NCI-H82 treated with DMSO at 0.1 percent for 48 hours (cell line): ENCODE data around the gene LRTM1.

Experiments used
- DNase-seq: peaks from one replicate; lab custom pipeline; 2025; ENCODE audit not compliant: unreplicated experiment; lab: John Stamatoyannopoulos, UW

Gene LRTM1

GRCh38 chr3:54895613-54896012 is 32.2 kb downstream of the LRTM1 start:
- no peak for DNase-seq

- no peak for DNase-seq
Measured at GRCh38 chr3:54892168-54892567, 35.7 kb downstream of the LRTM1 start.

- no peak for DNase-seq
Measured at GRCh38 chr3:54891540-54891897, 36.3 kb downstream of the LRTM1 start.

GRCh38 chr3:54889731-54890130 is 38.1 kb downstream of the LRTM1 start:
- no peak for DNase-seq

- DNase-seq, result no peak
Measured at GRCh38 chr3:54888873-54889272, 39.0 kb downstream of the LRTM1 start.

- DNase-seq, result no peak
Measured at GRCh38 chr3:54888162-54888561, 39.7 kb downstream of the LRTM1 start.

GRCh38 chr3:54882129-54882833 is 45.6 kb downstream of the LRTM1 start:
- no peak for DNase-seq

- no peak for DNase-seq
Measured at GRCh38 chr3:54878145-54878544, 49.7 kb downstream of the LRTM1 start.

- no peak for DNase-seq
Measured at GRCh38 chr3:54877730-54878129, 50.1 kb downstream of the LRTM1 start.

GRCh38 chr3:54876694-54877093 is 51.2 kb downstream of the LRTM1 start:
- DNase-seq, result no peak

GRCh38 chr3:54875596-54876268 is 52.1 kb downstream of the LRTM1 start:
- DNase-seq, result no peak

GRCh38 chr3:54874816-54875556 is 52.9 kb downstream of the LRTM1 start:
- no peak for DNase-seq

GRCh38 chr3:54873059-54874010 is 54.5 kb downstream of the LRTM1 start:
- no peak for DNase-seq

GRCh38 chr3:54871867-54872266 is 56.0 kb downstream of the LRTM1 start:
- no peak for DNase-seq

GRCh38 chr3:54870423-54870822 is 57.4 kb downstream of the LRTM1 start:
- peak; percentile 1 for DNase-seq
